HT1080 (cell line): ENCODE results near the gene SEC24A. TPM values are rescaled to one million over a fixed set of nuclear protein-coding genes. Genes with fewer than 3 reads are reported as not detected.
"Not testable (repeated sequence)": the region's sequence is repeated elsewhere in the genome, so short reads cannot be mapped to it uniquely, and the experiment has no call there.

Experiments
- DNase-seq: peaks from one replicate; pipeline ENCODE4 v3.0.0-alpha.2; 2015; ENCODE audit warnings: low read depth
- small RNA-seq: library from RNA; depleted of rRNA; stranded (forward); fragments of <200 nt; gene quantifications from one replicate; pipeline ENCODE3, GENCODE V24; 2014
- total RNA-seq: library from RNA; depleted of rRNA; stranded (reverse); fragments of >200 nt; shearing (Covaris generic); gene quantifications from 2 replicates; pipeline ENCODE4 v1.2.3, GENCODE V29; 2014; rRNA removed

Gene SEC24A
- total RNA-seq, 1 experiment from 2014 or later, result 10.8 TPM

DNA sequence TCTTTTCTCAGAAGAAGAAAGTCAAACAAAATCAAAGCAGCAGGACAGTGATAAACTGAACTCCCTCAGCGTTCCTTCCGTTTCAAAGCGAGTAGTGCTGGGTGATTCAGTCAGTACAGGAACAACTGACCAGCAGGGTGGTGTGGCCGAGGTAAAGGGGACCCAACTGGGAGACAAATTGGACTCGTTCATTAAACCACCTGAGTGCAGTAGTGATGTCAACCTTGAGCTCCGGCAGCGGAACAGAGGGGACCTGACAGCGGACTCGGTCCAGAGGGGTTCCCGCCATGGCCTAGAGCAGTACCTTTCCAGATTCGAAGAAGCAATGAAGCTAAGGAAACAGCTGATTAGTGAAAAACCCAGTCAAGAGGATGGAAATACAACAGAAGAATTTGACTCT is 92.5 kb downstream of the SEC24A start:
- no peak for DNase-seq

DNA sequence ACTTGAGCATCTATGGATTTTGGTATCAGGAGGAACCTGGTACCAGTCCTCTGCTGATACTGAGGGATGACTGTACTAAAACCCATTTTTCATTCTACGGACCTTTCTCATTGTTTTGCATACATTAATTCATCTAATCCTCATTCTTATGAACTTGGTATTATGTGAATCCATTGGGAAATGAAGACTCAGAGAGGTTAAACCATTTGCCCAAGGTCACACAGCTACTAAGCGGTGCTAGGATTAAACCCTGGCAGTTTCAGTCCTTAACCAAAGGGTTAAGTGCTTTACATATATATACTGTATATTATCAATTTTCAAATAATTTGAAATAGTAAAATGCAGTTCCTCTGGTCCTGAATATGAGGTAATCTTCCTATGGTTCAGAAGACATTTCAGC is 93.5 kb downstream of the SEC24A start:
- DNase-seq, result no peak

DNA sequence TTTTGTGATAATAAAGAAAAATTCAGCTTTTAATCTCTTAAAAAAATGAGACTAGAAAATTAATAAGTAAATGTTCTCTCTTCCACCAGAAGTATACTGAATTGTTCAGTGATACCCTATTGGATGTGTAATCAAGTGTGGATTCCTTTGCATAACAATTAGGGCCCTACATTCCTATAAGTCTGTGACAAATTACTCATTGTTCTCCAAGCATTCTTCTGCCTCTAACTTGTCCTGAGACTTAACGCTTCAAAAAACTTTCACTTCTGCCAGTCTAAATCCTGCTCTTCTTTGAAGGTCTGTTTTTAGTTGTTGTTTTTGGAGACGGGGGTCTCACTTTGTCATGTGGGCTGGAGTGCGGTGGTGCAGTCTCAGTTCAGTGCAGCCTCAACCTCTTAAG is 100.8 kb downstream of the SEC24A start:
- no peak for DNase-seq

DNA sequence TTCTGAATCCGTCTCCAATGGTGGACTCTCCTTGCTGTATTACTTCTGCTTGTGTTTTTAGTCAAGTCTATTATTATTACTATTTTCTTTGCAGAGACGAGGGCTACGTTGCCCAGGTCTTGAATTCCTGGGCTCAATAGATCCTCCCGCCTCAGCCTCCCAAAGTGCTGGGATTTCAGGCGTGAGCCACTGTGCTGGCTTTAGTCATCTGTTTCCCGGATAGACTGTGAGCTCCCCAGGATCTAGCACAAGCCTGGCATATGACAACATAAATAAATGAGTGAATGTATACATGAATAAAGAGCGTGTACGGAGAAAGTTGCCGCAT is 109.6 kb downstream of the SEC24A start:
- no peak for DNase-seq

DNA sequence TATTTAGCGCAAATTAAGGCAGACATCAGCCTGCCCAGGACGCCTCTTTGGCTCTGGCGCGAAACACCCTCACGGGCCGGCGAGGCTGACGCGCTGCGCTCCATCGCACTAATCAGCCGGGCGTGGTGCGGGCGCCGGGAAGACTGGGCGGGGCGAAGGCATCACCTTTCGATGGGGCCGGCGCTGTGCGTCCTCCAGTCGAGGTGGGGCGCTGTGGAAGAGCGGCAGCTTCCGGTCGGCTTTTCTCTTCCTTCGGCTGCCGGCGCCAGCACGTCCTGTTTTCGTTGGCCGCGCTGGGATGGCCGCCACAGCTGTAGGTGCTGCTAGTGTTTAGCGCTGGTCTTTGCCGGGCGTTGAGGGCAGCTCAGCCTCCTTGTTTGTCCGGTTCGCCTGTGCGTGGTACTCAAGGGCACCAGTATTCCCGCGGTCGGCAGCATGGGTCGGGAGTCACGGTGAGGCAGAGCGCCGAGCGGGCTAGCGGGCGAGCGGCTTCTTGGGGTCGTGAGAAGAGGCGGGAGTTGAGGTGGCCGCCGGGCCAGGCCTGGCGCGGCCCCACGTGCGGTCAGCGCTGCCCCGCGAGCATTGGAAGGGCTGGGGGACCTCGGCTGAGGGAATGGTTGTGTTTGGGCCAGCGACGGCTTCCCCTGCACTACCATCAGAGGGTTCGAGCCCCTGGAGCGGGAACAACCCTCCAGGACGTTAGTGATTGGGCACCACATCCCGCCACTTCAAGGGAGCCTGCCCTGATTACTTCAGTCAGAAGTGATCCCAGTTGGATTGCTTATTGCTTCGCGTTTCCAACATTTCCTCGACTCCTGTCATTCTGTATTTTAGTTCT is 110.1 kb downstream of the SEC24A start, which contains the start of gene DDX46:
Gene DDX46, plus strand, starts transcription at position 276 of the 838 bp plus-strand sequence. Its CDS starts 160 bp downstream, at position 436.
- DNase-seq, result peak; percentile 94

DNA sequence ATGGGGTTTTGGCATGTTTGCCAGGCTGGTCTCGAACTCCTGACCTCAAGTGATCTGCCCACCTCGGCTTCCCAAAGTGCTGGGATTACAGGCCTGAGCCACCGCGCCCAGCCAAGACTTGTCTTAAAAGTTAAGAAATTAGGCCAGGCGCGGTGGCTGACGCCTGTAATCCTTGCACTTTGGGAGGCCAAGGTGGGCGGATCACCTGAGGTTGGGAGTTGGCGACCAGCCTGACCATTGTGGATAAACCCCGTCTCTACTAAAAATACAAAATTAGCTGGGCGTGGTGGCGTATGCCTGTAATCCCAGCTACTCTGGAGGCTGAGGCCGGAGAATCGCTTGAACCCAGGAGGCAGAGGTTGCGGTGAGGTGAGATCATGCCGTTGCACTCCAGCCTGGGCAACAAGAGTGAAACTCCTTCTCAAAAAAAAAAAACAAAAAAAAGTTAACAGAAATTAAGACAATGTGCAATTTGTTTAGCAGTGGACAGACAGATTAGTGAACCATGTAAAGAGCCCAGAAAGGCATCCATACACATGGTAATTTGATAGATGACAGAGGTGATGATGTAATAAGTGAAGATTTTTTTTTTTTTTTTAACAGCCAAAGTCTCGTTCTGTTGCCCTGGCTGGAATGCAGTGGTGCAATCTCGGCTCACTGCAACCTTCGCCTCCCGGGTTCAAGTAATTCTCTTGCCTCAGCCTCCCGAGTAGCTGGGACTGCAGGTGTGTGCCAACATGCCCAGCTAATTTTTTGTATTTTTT is 119.1 kb downstream of the SEC24A start:
- not testable (repeated sequence) for DNase-seq

DNA sequence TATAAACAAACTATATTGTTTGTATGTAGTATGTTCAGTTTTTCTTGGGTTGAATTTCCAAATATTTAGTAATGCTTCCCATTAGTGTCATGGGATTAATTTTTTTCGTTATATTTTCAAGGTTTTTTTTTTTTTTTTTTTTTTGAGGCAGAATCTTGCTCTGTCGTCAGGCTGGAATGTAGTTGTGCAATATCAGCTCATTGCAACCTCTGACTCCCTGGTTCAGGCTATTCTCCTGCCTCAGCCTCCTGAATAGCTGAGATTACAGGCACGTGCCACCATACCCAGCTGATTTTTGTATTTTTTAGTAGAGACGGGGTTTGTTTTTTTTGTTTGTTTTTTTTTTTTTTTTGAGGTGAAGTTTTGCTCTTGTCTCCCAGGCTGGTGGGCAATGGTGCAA is 120.6 kb downstream of the SEC24A start:
- DNase-seq, result peak; percentile 44

DNA sequence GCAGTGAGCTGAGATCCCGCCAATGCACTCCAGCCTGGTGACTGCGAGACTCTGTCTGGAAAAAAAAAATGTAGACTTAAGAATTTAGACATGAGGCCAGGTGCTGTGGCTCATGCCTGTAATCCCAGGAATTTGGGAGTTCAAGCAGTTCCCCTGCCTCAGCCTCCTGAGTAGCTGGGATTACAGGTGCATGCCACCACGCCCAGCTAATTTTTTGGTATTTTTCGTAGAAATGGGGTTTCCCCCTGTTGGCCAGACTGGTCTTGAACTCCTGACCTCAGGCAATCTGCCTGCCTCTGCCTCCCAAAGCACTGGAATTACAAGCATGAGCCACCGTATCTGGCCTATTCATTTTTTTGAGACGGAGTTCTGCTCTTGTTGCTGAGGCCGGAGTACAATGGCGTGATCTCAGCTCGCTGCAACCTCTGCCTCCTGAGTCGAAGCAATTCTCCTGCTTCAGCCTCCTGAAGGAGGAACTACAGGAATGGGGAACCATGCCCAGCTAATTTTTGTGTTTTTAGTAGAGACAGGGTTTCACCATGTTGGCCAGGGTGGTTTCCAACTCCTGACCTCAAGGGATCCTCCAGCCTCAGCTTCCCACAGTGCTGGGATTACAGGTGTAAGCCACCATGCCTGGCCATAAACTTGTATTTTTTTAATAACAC is 124.0 kb downstream of the SEC24A start:
- no peak for DNase-seq

DNA sequence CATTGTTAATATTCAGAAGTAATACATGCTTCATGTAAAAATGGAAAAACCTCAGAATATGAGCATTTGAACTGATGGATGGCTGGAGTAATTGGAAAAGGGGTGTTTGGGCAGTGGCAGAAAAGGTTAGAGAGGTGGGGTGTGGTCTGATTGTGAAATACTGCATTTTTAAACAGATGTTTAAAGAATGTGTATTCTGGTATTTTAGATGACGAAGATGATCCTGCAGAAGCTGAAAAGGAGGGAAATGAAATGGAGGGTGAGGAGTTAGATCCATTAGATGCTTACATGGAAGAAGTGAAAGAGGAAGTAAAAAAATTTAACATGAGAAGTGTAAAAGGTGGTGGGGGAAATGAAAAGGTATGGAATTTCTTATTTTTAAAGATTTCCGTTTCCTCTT is 128.8 kb downstream of the SEC24A start:
- no peak for DNase-seq

Small RNA genes lying within 50 kb of the gene (small RNA-seq; reads per million reads assigned to genes)
- not detected for gene RNU6-1164P
- not detected for gene RNU6-1311P
- gene RNU6-757P, result not detected

Other genes with a start within 250 kb of the SEC24A start
- gene CDKN2AIPNL, start 236.9 kb upstream of the SEC24A start, total RNA-seq, result 81.7 and 83.0 TPM in 2 replicates
- gene JADE2, start 123.1 kb upstream of the SEC24A start, total RNA-seq, result 33.5 and 46.9 TPM in 2 replicates
- gene SAR1B, start 16.0 kb upstream of the SEC24A start, total RNA-seq, result 41.9 and 49.5 TPM in 2 replicates
- gene CAMLG, start 89.8 kb downstream of the SEC24A start, total RNA-seq, result 17.0 and 24.8 TPM in 2 replicates
- gene DDX46, start 110.0 kb downstream of the SEC24A start, total RNA-seq, result 40.3 and 47.3 TPM in 2 replicates
- gene C5orf24, start 197.2 kb downstream of the SEC24A start, total RNA-seq, result 19.7 and 33.4 TPM in 2 replicates
- 30.5 and 34.7 TPM in 2 replicates for gene TXNDC15, start 225.6 kb downstream of the SEC24A start, total RNA-seq